NCI-H2081 treated with DMSO at 0.1 percent for 48 hours (cell line): ENCODE measurements around the gene C4orf51.
A peak's percentile ranks its signal among the peaks of the same experiment; 100 is the strongest.

ENCODE experiments used
- DNase-seq: peaks from one replicate; lab custom pipeline; 2025; lab: John Stamatoyannopoulos, UW

Gene C4orf51

GRCh38 chr4:145709843-145710242 is 29.9 kb downstream of the C4orf51 start:
- no peak for DNase-seq

GRCh38 chr4:145716200-145716599 is 36.3 kb downstream of the C4orf51 start:
- no peak for DNase-seq

GRCh38 chr4:145716661-145717200 is 36.8 kb downstream of the C4orf51 start:
- DNase-seq = no peak

GRCh38 chr4:145719752-145720624 is 40.0 kb downstream of the C4orf51 start:
- no peak for DNase-seq

- no peak for DNase-seq
Measured at GRCh38 chr4:145720656-145721055, 40.7 kb downstream of the C4orf51 start.

- DNase-seq = no peak
Measured at GRCh38 chr4:145722561-145722960, 42.6 kb downstream of the C4orf51 start.

- DNase-seq = no peak
Measured at GRCh38 chr4:145723336-145723735, 43.4 kb downstream of the C4orf51 start.

- DNase-seq = no peak
Measured at GRCh38 chr4:145730026-145730425, 50.1 kb downstream of the C4orf51 start.

GRCh38 chr4:145731028-145731427 is 51.1 kb downstream of the C4orf51 start:
- DNase-seq = peak; percentile 19

GRCh38 chr4:145732001-145732815 is 52.3 kb downstream of the C4orf51 start:
- DNase-seq = no peak

GRCh38 chr4:145732895-145733880 is 53.2 kb downstream of the C4orf51 start:
- DNase-seq = peak; percentile 52

- no peak for DNase-seq
Measured at GRCh38 chr4:145734031-145734430, 54.1 kb downstream of the C4orf51 start.

GRCh38 chr4:145734576-145735346 is 54.8 kb downstream of the C4orf51 start:
- DNase-seq = no peak

- no peak for DNase-seq
Measured at GRCh38 chr4:145735347-145735675, 55.4 kb downstream of the C4orf51 start.

- no peak for DNase-seq
Measured at GRCh38 chr4:145735827-145736226, 55.9 kb downstream of the C4orf51 start.

- no peak for DNase-seq
Measured at GRCh38 chr4:145736241-145736831, 56.4 kb downstream of the C4orf51 start.

GRCh38 chr4:145739845-145740244 is 59.9 kb downstream of the C4orf51 start:
- DNase-seq = no peak

GRCh38 chr4:145740806-145741205 is 60.9 kb downstream of the C4orf51 start:
- DNase-seq = no peak

GRCh38 chr4:145743641-145744040 is 63.7 kb downstream of the C4orf51 start:
- no peak for DNase-seq

- DNase-seq = no peak
Measured at GRCh38 chr4:145755802-145756201, 75.9 kb downstream of the C4orf51 start.
